CD14-positive monocyte (primary cell): ENCODE measurements around the gene PRF1. TPM values are rescaled to one million over a fixed set of nuclear protein-coding genes. Genes with fewer than 3 reads are reported as not detected.
A peak's percentile ranks its signal among the peaks of the same experiment; 100 is the strongest.

Source experiments
- DNase-seq, 3 donors: peaks; one replicate each; pipeline ENCODE4 v3.0.0-alpha.2; 2011 to 2022
- H2AFZ ChIP-seq: 2 replicates; pipeline ENCODE4 v1.6.0; 2012; ENCODE audit warnings: mild to moderate bottlenecking, low read depth, low read length, inconsistent platforms; ENCODE audit not compliant: insufficient read depth, poor library complexity, severe bottlenecking
- H3K27ac ChIP-seq, 2 donors: 1 replicate in 1 of 2; 2 replicates in 1 of 2; pipeline ENCODE4 v1.5.1; 2012 to 2013; ENCODE audit warnings: low read length in 2 of 2, control low read depth in 1 of 2, inconsistent platforms in 1 of 2, low read depth in 1 of 2, mild to moderate bottlenecking in 1 of 2
- H3K27me3 ChIP-seq, 2 donors: one replicate each; pipeline versions ENCODE4 v1.6.0 to v1.6.1; 2011 to 2013; ENCODE audit warnings: low read length in 2 of 2; ENCODE audit not compliant: control insufficient read depth in 2 of 2, insufficient read depth in 2 of 2
- H3K36me3 ChIP-seq, 2 donors: replicated peaks in 1 of 2; 1 replicate in 1 of 2; 2 replicates in 1 of 2; pipeline versions ENCODE4 v1.5.1 to v1.6.1; 2012 to 2013; ENCODE audit warnings: low read length in 2 of 2, control low read depth in 1 of 2, inconsistent platforms in 1 of 2, mild to moderate bottlenecking in 1 of 2; ENCODE audit not compliant: insufficient read depth in 2 of 2, control insufficient read depth in 1 of 2
- H3K4me1 ChIP-seq, 2 donors: 1 replicate in 1 of 2; 2 replicates in 1 of 2; pipeline versions ENCODE4 v1.5.1 to v1.6.1; 2012 to 2013; ENCODE audit warnings: low read length in 2 of 2, control low read depth in 1 of 2, inconsistent platforms in 1 of 2, mild to moderate bottlenecking in 1 of 2, moderate library complexity in 1 of 2; ENCODE audit not compliant: insufficient read depth in 2 of 2, control insufficient read depth in 1 of 2
- H3K4me2 ChIP-seq: replicated peaks from 2 replicates; pipeline ENCODE3; 2012; ENCODE audit warnings: low read length, moderate library complexity, mild to moderate bottlenecking; ENCODE audit not compliant: poor library complexity, severe bottlenecking; ENCODE audit errors: extremely low read depth
- H3K4me3 ChIP-seq, 3 experiments: fragments of 200-600 bp in 1 of 3; sonication (generic) in 1 of 3; replicated peaks in 1 of 3; 1 replicate in 2 of 3; 2 replicates in 1 of 3; pipeline ENCODE4 v1.5.1; 2011 to 2013; ENCODE audit warnings: low read length in 3 of 3, mild to moderate bottlenecking in 3 of 3, control low read depth in 2 of 3, low read depth in 2 of 3, inconsistent platforms in 1 of 3, moderate library complexity in 1 of 3
- H3K79me2 ChIP-seq: 2 replicates; pipeline ENCODE4 v1.6.0; 2012; ENCODE audit warnings: mild to moderate bottlenecking, control low read depth, inconsistent platforms, low read length, moderate library complexity; ENCODE audit not compliant: insufficient read depth
- H3K9ac ChIP-seq: 2 replicates; pipeline ENCODE4 v1.6.0; 2017; ENCODE audit warnings: low read length, mild to moderate bottlenecking; ENCODE audit not compliant: insufficient read depth, poor library complexity, severe bottlenecking
- H3K9me3 ChIP-seq, 2 donors: replicated peaks in 1 of 2; 1 replicate in 1 of 2; 2 replicates in 1 of 2; pipeline versions ENCODE4 v1.5.1 to v1.6.1; 2012 to 2013; ENCODE audit warnings: low read length in 2 of 2, control low read depth in 1 of 2; ENCODE audit not compliant: control insufficient read depth in 1 of 2, insufficient read depth in 1 of 2
- H4K20me1 ChIP-seq: 2 replicates; pipeline ENCODE4 v1.6.0; 2012; ENCODE audit warnings: mild to moderate bottlenecking, low read length, control low read depth, moderate library complexity; ENCODE audit not compliant: insufficient read depth
- H3K27ac Mint-ChIP-seq, 7 donors: one replicate each; pipeline ENCODE4 v1.8.0; 2020; ENCODE audit warnings: mild to moderate bottlenecking in 7 of 7, mixed read lengths in 7 of 7, moderate library complexity in 6 of 7, inconsistent platforms in 2 of 7
- H3K27me3 Mint-ChIP-seq, 3 donors: one replicate each; pipeline ENCODE4 v1.8.0; 2021 to 2022; ENCODE audit warnings: low read depth in 3 of 3, mild to moderate bottlenecking in 3 of 3, mixed read lengths in 3 of 3, moderate library complexity in 3 of 3, inconsistent platforms in 1 of 3
- H3K36me3 Mint-ChIP-seq, 2 donors: one replicate each; pipeline ENCODE4 v1.8.0; 2020; ENCODE audit warnings: mixed read lengths in 2 of 2, inconsistent platforms in 1 of 2, mild to moderate bottlenecking in 1 of 2
- H3K4me1 Mint-ChIP-seq: one replicate; pipeline ENCODE4 v1.8.0; 2020; ENCODE audit warnings: mild to moderate bottlenecking, mixed read lengths
- H3K4me3 Mint-ChIP-seq, 2 donors: one replicate each; pipeline ENCODE4 v1.8.0; 2020; ENCODE audit warnings: mild to moderate bottlenecking in 2 of 2, mixed read lengths in 2 of 2, moderate library complexity in 1 of 2
- H3K9me3 Mint-ChIP-seq, 7 donors: one replicate each; pipeline ENCODE4 v1.8.0; 2020 to 2022; ENCODE audit warnings: mixed read lengths in 7 of 7, mild to moderate bottlenecking in 6 of 7, moderate library complexity in 6 of 7, inconsistent platforms in 2 of 7
- WGBS: methylation state at CpG from one replicate; pipeline ENCODE4 v1.1.5; 2013; ENCODE audit warnings: missing lambda C conversion rate; ENCODE audit not compliant: insufficient coverage; 5-methylcytosine and 5-hydroxymethylcytosine counted together
- intact Hi-C, 2 donors: fragments of 100-400 bp; cut with micrococcal nuclease; formaldehyde crosslinking; loops; one replicate each; pipeline versions ENCODE4 v1.15.0 to v1.15.1; 2023
- polyA plus RNA-seq, 3 donors: library from polyadenylated mRNA; depleted of rRNA in 1 of 3; unstranded in 2 of 3; stranded (reverse) in 1 of 3; fragments of 300-500 nt in 2 of 3; fragments of >200 nt in 1 of 3; fragmentation: Illumina TruSeq in 2 of 3; gene quantifications; 1 replicate in 2 of 3; 2 replicates in 1 of 3; pipeline ENCODE4 v1.2.3, GENCODE V29; 2012 to 2021
- TF ChIP-seq, protein P1 (sequence below): fragments of 200-600 bp; IDR thresholded peaks from one replicate; pipeline ENCODE4 v1.8.0; 2022; ENCODE audit warnings: antibody characterized with exemption, mild to moderate bottlenecking

Gene PRF1
- polyA plus RNA-seq, 3 donors = 0.09 to 2.7 (median 2.4) TPM

DNA sequence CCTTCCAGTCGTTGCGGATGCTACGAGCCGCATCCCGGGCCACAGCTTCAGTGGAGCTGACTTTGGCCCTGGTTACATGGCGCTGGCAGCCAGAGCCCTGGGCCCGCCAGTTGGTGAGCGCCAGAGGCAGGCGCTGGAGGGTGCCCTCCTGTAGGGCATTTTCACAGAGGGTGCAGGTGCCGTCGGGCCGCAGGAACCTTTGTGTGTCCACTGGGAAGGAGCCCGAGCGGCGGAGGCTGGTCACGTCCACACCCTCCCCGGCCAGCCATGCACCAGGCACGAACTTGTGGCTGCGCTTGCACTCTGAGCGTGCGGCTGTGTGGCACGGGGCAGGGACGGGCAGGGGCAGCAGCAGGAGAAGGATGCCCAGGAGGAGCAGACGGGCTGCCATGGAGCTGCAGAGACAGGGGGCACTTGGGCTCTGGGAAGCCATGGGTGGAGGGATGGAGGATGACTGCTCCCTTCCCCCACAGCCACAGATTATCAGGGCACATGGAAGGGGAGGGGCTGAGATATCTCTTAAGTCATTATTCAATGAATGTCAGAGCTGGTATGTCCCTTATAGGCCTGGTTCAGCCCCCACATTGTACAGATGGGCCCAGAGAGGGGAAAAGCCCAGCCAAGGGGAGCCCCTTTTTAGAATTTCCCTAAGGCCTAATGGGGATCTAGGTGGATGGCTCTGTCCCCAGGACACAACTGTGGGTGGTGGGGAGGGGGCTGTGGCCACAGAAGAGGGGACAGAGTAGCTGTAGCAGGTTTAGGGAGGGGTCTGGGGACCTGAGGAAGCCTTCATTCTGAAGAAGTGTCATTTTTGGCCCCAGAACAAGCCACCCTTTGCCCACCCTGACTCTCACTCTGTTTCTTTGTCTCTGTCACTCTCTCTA is 1.8 kb downstream of the PRF1 start:
- no peaks in the 10 kb centered on the region for H3K27me3 ChIP-seq
- H3K36me3 ChIP-seq = no peaks in the 10 kb centered on the region
- no peak overlapping the region for H3K4me2 ChIP-seq
- H3K27me3 Mint-ChIP-seq = peaks cover 0 to 2% (median 2%) of the 10 kb centered on the region in 3 donors
- no peaks in the 10 kb centered on the region for H3K9me3 ChIP-seq
- no peak overlapping the region for H2AFZ ChIP-seq
- no peak overlapping the region for H3K4me3 ChIP-seq
- no peaks in the 10 kb centered on the region for H3K79me2 ChIP-seq
- WGBS = 99% methylated on average over 21 of the region's 24 CpGs
- H4K20me1 ChIP-seq = no peaks in the 10 kb centered on the region
- peak overlapping the region in 1 of 2 donors; percentile 20 for H3K4me3 Mint-ChIP-seq
- intact Hi-C loops = no loop called here
- H3K4me1 ChIP-seq = no peaks in the 10 kb centered on the region
- no peak overlapping the region for H3K27ac Mint-ChIP-seq
- H3K36me3 Mint-ChIP-seq = no peaks in the 10 kb centered on the region
- no peak overlapping the region for H3K9ac ChIP-seq
- no peak overlapping the region for H3K27ac ChIP-seq
- TF ChIP-seq, protein P1, sequence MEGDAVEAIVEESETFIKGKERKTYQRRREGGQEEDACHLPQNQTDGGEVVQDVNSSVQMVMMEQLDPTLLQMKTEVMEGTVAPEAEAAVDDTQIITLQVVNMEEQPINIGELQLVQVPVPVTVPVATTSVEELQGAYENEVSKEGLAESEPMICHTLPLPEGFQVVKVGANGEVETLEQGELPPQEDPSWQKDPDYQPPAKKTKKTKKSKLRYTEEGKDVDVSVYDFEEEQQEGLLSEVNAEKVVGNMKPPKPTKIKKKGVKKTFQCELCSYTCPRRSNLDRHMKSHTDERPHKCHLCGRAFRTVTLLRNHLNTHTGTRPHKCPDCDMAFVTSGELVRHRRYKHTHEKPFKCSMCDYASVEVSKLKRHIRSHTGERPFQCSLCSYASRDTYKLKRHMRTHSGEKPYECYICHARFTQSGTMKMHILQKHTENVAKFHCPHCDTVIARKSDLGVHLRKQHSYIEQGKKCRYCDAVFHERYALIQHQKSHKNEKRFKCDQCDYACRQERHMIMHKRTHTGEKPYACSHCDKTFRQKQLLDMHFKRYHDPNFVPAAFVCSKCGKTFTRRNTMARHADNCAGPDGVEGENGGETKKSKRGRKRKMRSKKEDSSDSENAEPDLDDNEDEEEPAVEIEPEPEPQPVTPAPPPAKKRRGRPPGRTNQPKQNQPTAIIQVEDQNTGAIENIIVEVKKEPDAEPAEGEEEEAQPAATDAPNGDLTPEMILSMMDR = no peak
- no peaks in the 10 kb centered on the region for H3K4me1 Mint-ChIP-seq
- H3K9me3 Mint-ChIP-seq = no peaks in the 10 kb centered on the region
- DNase-seq = no peak

DNA sequence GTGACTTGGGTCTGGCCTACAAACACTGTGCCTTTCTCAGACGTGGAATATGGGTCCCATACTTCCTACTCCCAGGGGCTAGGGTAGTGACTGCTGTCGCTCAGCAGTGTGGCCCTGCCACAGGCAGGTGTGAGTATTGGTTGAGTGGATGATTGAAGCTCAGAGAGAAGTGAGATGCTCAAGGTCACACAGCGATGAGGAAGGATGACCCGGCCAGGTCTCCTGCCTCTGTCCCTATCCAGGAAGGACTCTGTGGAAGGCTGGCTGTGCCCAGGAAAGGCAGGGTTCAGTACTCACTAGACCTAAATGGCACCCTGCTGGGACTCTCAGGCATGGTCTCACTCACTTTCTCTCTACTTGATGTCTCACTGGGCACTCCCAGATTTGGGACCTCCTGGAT is 2.8 kb downstream of the PRF1 start:
- H3K4me3 Mint-ChIP-seq = peak overlapping the region in 1 of 2 donors; percentile 12
- H3K27ac Mint-ChIP-seq = no peak overlapping the region
- TF ChIP-seq, protein P1 = no peak
- Histone ChIP-seq H3K4me3 (no peak overlapping the region), H2AFZ (no peak overlapping the region), H3K27me3 (no peaks in the 10 kb centered on the region), H3K9me3 (no peaks in the 10 kb centered on the region), H3K9ac (no peak overlapping the region), H3K4me1 (no peaks in the 10 kb centered on the region), H3K4me2 (no peak overlapping the region), H3K36me3 (no peaks in the 10 kb centered on the region), H3K27ac (no peak overlapping the region), H4K20me1 (no peaks in the 10 kb centered on the region), H3K79me2 (no peaks in the 10 kb centered on the region)
- intact Hi-C loops = no loop called here
- DNase-seq = no peak
- peaks cover 2% of the 10 kb centered on the region for H3K4me1 Mint-ChIP-seq
- H3K36me3 Mint-ChIP-seq = no peaks in the 10 kb centered on the region
- H3K9me3 Mint-ChIP-seq = no peaks in the 10 kb centered on the region
- peaks cover 0 to 4% (median 2%) of the 10 kb centered on the region in 3 donors for H3K27me3 Mint-ChIP-seq
- 100% methylated on average over 2 of the region's 4 CpGs for WGBS
